HL-60 (cell line): ENCODE measurements around the gene PTPRD.

Experiments used
- DNase-seq, 2 experiments: peaks; one replicate each; pipeline ENCODE4 v3.0.0-alpha.2; 2010 to 2020; ENCODE audit warnings: low read depth in 1 of 2, low spot score in 1 of 2
- H3K27ac ChIP-seq: fragments of 250-450 bp; sonication (Bioruptor Pico); replicated peaks from 2 replicates; pipeline ENCODE4 v1.5.1; 2020; ENCODE audit warnings: mild to moderate bottlenecking, moderate library complexity
- H3K27me3 ChIP-seq: fragments of 250-450 bp; sonication (Bioruptor Pico); 2 replicates; pipeline ENCODE4 v1.5.1; 2021; ENCODE audit warnings: mild to moderate bottlenecking, moderate library complexity; ENCODE audit not compliant: insufficient read depth, poor library complexity, severe bottlenecking
- H3K4me3 ChIP-seq: replicated peaks from 2 replicates; pipeline ENCODE4 v1.5.1; 2011; ENCODE audit warnings: mild to moderate bottlenecking, control low read depth, low read length; ENCODE audit not compliant: insufficient read depth
- GABPA ChIP-seq: IDR thresholded peaks from 2 replicates; pipeline ENCODE4 v1.6.1; 2012; ENCODE audit warnings: low read depth
- POLR2AphosphoS5 ChIP-seq: IDR thresholded peaks from 2 replicates; pipeline ENCODE4 v1.6.1; 2012; ENCODE audit warnings: low read depth
- SPI1 ChIP-seq: IDR thresholded peaks from 2 replicates; pipeline ENCODE4 v1.6.1; 2012; ENCODE audit warnings: low read depth, mild to moderate bottlenecking, borderline replicate concordance
- TF ChIP-seq, protein P1 (sequence below): IDR thresholded peaks from 2 replicates; pipeline ENCODE4 v1.6.1; 2012; ENCODE audit warnings: low read depth; ENCODE audit not compliant: insufficient replicate concordance
- TF ChIP-seq, protein P2 (sequence below): IDR thresholded peaks from one replicate; pipeline ENCODE4 v1.5.1; 2011; ENCODE audit warnings: low read length, control low read depth, inconsistent platforms; ENCODE audit not compliant: insufficient read depth

PTPRD gene

DNA sequence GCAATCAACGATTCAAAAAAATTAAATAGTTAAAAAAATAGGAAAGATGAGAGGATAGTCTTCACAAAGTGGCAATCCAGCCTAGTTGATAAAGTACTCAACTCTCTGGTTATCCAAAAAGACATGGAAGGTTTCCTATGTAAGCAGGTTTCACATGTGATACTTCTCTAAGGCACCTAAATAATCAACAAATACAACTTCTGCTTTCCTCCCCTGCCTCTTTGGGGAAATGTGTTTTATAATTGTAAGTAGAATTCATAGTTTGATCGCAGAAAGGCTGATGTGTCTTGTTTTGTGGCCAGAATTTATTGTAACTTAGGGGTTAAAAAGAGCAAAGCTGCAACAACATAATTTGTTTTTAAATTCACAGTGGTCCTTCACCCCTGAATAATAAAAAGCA lies 1957.7 kb downstream of the PTPRD start:
- TF ChIP-seq, protein P1, sequence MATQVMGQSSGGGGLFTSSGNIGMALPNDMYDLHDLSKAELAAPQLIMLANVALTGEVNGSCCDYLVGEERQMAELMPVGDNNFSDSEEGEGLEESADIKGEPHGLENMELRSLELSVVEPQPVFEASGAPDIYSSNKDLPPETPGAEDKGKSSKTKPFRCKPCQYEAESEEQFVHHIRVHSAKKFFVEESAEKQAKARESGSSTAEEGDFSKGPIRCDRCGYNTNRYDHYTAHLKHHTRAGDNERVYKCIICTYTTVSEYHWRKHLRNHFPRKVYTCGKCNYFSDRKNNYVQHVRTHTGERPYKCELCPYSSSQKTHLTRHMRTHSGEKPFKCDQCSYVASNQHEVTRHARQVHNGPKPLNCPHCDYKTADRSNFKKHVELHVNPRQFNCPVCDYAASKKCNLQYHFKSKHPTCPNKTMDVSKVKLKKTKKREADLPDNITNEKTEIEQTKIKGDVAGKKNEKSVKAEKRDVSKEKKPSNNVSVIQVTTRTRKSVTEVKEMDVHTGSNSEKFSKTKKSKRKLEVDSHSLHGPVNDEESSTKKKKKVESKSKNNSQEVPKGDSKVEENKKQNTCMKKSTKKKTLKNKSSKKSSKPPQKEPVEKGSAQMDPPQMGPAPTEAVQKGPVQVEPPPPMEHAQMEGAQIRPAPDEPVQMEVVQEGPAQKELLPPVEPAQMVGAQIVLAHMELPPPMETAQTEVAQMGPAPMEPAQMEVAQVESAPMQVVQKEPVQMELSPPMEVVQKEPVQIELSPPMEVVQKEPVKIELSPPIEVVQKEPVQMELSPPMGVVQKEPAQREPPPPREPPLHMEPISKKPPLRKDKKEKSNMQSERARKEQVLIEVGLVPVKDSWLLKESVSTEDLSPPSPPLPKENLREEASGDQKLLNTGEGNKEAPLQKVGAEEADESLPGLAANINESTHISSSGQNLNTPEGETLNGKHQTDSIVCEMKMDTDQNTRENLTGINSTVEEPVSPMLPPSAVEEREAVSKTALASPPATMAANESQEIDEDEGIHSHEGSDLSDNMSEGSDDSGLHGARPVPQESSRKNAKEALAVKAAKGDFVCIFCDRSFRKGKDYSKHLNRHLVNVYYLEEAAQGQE: no peak
- TF ChIP-seq GABPA (no peak), SPI1 (no peak), POLR2AphosphoS5 (no peak)
- TF ChIP-seq, protein P2, sequence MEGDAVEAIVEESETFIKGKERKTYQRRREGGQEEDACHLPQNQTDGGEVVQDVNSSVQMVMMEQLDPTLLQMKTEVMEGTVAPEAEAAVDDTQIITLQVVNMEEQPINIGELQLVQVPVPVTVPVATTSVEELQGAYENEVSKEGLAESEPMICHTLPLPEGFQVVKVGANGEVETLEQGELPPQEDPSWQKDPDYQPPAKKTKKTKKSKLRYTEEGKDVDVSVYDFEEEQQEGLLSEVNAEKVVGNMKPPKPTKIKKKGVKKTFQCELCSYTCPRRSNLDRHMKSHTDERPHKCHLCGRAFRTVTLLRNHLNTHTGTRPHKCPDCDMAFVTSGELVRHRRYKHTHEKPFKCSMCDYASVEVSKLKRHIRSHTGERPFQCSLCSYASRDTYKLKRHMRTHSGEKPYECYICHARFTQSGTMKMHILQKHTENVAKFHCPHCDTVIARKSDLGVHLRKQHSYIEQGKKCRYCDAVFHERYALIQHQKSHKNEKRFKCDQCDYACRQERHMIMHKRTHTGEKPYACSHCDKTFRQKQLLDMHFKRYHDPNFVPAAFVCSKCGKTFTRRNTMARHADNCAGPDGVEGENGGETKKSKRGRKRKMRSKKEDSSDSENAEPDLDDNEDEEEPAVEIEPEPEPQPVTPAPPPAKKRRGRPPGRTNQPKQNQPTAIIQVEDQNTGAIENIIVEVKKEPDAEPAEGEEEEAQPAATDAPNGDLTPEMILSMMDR: no peak
- H3K4me3 ChIP-seq: no peak overlapping the region
- DNase-seq: no peak

DNA sequence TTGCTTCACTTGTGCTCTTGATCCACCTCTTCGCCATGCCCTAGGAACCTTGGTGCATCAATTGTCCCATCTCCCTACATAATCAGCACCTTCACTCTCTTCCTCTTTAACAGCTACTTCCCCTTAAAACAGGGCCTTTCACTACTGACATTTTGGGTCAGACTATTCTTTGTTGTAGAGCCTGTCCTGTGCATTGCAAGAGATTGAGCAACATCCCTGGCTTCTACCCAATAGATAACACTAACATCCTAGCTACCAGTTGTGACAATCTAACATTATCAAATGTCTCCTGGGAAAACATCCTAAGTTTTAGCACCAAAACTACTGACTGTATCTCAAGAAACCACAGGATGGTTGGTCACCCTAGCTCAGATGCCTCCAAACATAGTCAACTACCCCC lies 1958.9 kb downstream of the PTPRD start:
- DNase-seq: peak; percentile 66 to 69
- Histone ChIP-seq H3K27ac (no peak overlapping the region), H3K4me3 (no peak overlapping the region), H3K27me3 (no peaks in the 10 kb centered on the region)
- TF ChIP-seq POLR2AphosphoS5 (no peak), SPI1 (peak; percentile 81; the same call in 1 of the 2 replicates), GABPA (0 out of 2 replicates have a peak, but pooled peaks have one; percentile 14)

More for the DNA sequence above, 1957.7 kb downstream of the PTPRD start:
- Histone ChIP-seq H3K27me3 (no peaks in the 10 kb centered on the region), H3K27ac (no peak overlapping the region)

DNA sequence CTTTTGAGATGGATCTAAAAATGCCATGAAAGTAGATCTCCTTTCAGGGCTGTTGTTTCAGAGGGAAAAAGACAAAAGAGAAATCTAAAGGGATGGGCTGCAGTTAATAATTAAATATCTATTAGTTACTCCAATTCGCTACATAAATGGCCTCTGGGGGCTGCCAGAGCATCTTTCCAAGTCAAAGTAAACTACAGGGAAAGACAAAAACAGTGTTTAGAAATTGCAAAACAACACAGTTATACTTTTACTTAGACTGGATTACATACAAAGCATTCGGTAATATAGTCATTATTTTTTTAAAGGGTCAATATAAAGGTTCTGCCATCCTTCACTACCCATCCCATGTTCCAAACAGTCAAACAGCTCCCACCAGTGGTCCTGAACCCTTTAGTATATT lies 1959.7 kb downstream of the PTPRD start:
- TF ChIP-seq, protein P2: no peak
- no peak for TF ChIP-seq POLR2AphosphoS5
- TF ChIP-seq GABPA: no peak
- TF ChIP-seq SPI1: no peak
- TF ChIP-seq, protein P1: no peak
- Histone ChIP-seq H3K4me3 (no peak overlapping the region), H3K27me3 (no peaks in the 10 kb centered on the region), H3K27ac (no peak overlapping the region)
- DNase-seq: no peak

DNA sequence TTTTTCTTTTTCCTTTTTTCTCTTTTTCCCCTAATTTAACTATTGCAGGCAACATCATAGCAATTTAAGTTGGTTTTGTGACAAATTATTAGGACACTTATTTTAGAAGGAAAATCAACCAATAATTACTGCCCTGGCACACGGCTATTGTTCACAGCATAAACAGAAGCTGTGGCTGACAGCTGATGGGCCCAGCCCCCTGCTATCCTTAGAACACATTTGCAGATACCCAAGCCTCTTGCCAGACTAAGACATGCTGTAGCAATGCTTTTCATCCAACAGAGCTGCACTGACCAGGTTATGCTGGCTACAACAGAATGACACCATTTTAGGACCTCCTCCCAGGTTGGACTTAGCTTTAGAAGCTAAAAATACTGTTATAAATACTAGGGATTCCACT lies 1960.5 kb downstream of the PTPRD start:
- Histone ChIP-seq H3K4me3 (no peak overlapping the region), H3K27me3 (no peaks in the 10 kb centered on the region), H3K27ac (no peak overlapping the region)
- TF ChIP-seq SPI1 (no peak), GABPA (no peak), POLR2AphosphoS5 (no peak)
- TF ChIP-seq, protein P1: no peak
- TF ChIP-seq, protein P2: no peak
- DNase-seq: no peak
